ENCODE data around the gene METTL26. TPM values are rescaled to one million over a fixed set of nuclear protein-coding genes. Genes with fewer than 3 reads are reported as not detected.

METTL26 gene
- total RNA-seq, 1 donor from 2014 or later, result 46.0 TPM

DNA sequence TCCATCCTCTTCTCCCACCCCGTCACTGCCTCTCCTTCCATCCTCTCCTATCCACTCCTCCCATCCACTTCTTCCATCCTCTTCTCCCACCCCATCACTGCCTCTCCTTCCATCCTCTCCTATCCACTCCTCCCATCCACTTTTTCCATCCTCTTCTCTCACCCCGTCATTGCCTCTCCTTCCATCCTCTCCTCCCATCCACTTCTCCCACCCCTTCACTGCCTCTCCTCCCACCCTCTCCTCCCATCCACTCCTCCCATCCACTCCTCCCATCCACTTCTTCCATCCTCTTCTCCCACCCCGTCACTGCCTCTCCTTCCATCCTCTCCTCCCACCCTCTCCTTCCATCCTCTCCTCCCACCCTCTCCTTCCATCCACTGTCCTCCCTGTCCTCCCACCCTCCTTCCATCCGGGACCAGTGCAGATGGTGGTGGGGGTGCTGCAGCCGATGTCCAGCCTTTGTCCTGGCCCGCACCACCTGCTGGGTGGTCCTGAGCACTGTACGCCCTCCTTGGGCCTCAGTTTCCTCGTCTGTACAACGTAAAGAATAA is 4.2 kb downstream of the METTL26 start:
- Mint-ChIP-seq H3K4me1 (peaks cover 21% of the 10 kb centered on the region), H3K9me3 (peaks cover 3% of the 10 kb centered on the region), H3K27me3 (ENCODE audit: insufficient read depth, low read depth) (peaks cover 9% of the 10 kb centered on the region), H3K36me3 (peaks cover 3% of the 10 kb centered on the region), H3K4me3 (peak overlapping the region; percentile 67), H3K27ac (no peak overlapping the region)
- Histone ChIP-seq H3K4me2 (peak overlapping the region; percentile 93), H3K9ac (no peak overlapping the region), H3K27me3 (no peaks in the 10 kb centered on the region), H3K4me3 (no peak overlapping the region), H3K27ac (no peak overlapping the region), H3K36me3 (no peaks in the 10 kb centered on the region), H3K4me1 (peaks cover 26% of the 10 kb centered on the region), H4K20me1 (ENCODE audit: low read depth) (peaks cover 43% of the 10 kb centered on the region), H3K79me2 (ENCODE audit: low read depth) (peaks cover 12% of the 10 kb centered on the region), H3F3A (ENCODE audit: low read depth) (peaks cover 27% of the 10 kb centered on the region), H3K9me3 (ENCODE audit: low read depth) (no peaks in the 10 kb centered on the region), H2AFZ (replicated peaks) (no peak overlapping the region)
- TF ChIP-seq EZH2phosphoT487 (IDR thresholded peaks at IDR 0.05) (no peak), EZH2 (IDR thresholded peaks at IDR 0.05) (no peak)
- TF ChIP-seq, protein P1, sequence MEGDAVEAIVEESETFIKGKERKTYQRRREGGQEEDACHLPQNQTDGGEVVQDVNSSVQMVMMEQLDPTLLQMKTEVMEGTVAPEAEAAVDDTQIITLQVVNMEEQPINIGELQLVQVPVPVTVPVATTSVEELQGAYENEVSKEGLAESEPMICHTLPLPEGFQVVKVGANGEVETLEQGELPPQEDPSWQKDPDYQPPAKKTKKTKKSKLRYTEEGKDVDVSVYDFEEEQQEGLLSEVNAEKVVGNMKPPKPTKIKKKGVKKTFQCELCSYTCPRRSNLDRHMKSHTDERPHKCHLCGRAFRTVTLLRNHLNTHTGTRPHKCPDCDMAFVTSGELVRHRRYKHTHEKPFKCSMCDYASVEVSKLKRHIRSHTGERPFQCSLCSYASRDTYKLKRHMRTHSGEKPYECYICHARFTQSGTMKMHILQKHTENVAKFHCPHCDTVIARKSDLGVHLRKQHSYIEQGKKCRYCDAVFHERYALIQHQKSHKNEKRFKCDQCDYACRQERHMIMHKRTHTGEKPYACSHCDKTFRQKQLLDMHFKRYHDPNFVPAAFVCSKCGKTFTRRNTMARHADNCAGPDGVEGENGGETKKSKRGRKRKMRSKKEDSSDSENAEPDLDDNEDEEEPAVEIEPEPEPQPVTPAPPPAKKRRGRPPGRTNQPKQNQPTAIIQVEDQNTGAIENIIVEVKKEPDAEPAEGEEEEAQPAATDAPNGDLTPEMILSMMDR (IDR thresholded peaks at IDR 0.05), result no peak
- no peak for DNase-seq (ENCODE audit: low spot score)

DNA sequence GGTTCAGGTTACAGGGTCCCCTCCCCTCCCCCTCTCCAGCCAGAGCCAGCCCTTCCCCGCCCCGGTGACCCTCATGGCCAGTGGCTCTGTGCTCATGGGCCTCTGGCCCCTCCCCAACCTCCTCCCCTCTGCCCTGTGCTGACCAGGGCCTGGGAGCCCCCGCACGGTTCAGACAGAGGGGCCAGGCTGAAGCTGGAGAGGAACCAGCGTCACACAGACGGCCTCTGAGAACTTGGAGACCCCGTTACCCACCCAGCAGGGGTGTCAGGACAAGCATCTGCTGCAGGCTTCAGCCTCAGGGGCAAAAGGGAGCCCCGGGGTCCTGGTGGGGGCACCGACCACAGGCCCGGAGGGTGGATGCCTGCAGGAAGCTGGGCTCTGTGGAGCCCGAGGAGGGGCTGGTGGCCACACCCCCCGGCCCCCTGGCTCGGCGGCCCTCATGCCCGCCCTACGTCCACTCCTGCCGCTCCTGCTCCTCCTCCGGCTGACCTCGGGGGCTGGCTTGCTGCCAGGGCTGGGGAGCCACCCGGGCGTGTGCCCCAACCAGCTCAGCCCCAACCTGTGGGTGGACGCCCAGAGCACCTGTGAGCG is 5.2 kb downstream of the METTL26 start, which contains the start of gene WFIKKN1:
Gene WFIKKN1, plus strand, starts transcription at position 171 of the 591 bp plus-strand sequence. Its CDS starts 269 bp downstream, at position 440.
- H3K27me3 Mint-ChIP-seq (ENCODE audit: insufficient read depth, low read depth), result peaks cover 5% of the 10 kb centered on the region
- H3K4me1 Mint-ChIP-seq, result peaks cover 22% of the 10 kb centered on the region
- peak within 1 kb of the TSS; percentile 93 for H3K4me2 ChIP-seq
- peak within 1 kb of the TSS; percentile 97 for H3K27ac Mint-ChIP-seq
- H3K36me3 Mint-ChIP-seq, result peaks cover under 1% of the 10 kb centered on the region
- peaks cover 26% of the 10 kb centered on the region for H3K4me1 ChIP-seq
- peak within 1 kb of the TSS; percentile 81 for H3K4me3 Mint-ChIP-seq
- H3F3A ChIP-seq (ENCODE audit: low read depth), result peaks cover 24% of the 10 kb centered on the region
- H3K27ac ChIP-seq, result peak within 1 kb of the TSS; percentile 89
- no peaks in the 10 kb centered on the region for H3K36me3 ChIP-seq
- peaks cover 43% of the 10 kb centered on the region for H4K20me1 ChIP-seq (ENCODE audit: low read depth)
- H3K4me3 ChIP-seq, result peak within 1 kb of the TSS; percentile 64
- no peaks in the 10 kb centered on the region for H3K9me3 Mint-ChIP-seq
- H3K9ac ChIP-seq, result peak within 1 kb of the TSS; percentile 53
- no peaks in the 10 kb centered on the region for H3K27me3 ChIP-seq
- H2AFZ ChIP-seq (replicated peaks), result no peak within 1 kb of the TSS
- DNase-seq (ENCODE audit: low spot score), result peak; percentile 98
- H3K9me3 ChIP-seq (ENCODE audit: low read depth), result no peaks in the 10 kb centered on the region
- TF ChIP-seq EZH2phosphoT487 (IDR thresholded peaks at IDR 0.05), result no peak
- TF ChIP-seq, protein P1 (IDR thresholded peaks at IDR 0.05), result no peak
- no peak for TF ChIP-seq EZH2 (IDR thresholded peaks at IDR 0.05)
- peaks cover 12% of the 10 kb centered on the region for H3K79me2 ChIP-seq (ENCODE audit: low read depth)

DNA sequence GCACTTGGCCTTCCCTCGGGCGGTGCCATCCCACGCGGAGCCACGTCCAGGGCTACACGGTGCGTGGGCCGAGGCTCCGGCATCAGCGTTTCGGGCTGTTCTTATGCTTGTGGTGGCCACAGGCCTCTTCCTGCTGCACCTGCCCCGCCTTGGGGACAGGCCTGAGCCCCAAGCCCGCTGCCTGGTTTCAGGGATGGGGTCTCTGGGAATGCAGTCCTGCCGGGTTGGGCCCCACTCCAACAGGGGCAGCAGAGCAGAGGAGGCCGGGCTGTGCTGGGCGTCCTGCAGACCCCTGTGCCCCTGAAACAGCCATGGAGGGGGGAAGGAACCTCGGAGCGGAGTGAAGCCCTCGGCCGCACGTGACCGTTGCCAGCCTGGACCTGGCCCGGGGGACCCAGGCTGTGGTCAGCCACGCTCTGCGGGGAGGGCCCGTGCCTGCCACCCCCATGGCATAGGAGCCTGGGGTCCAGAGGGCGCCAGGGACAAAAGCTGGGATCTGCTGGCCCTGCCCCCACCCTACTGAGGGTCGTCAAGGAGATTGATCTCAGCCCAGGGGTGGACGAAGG is 5.8 kb downstream of the METTL26 start:
- Histone ChIP-seq H3K4me1 (peaks cover 26% of the 10 kb centered on the region), H3K9me3 (ENCODE audit: low read depth) (no peaks in the 10 kb centered on the region), H3K79me2 (ENCODE audit: low read depth) (peaks cover 6% of the 10 kb centered on the region), H3K27me3 (no peaks in the 10 kb centered on the region), H3K36me3 (no peaks in the 10 kb centered on the region), H3K27ac (peak overlapping the region; percentile 89), H3K4me3 (peak overlapping the region; percentile 64), H3K4me2 (peak overlapping the region; percentile 93), H3K9ac (no peak overlapping the region), H4K20me1 (ENCODE audit: low read depth) (peaks cover 40% of the 10 kb centered on the region), H2AFZ (replicated peaks) (no peak overlapping the region), H3F3A (ENCODE audit: low read depth) (peaks cover 24% of the 10 kb centered on the region)
- Mint-ChIP-seq H3K36me3 (peaks cover 2% of the 10 kb centered on the region), H3K9me3 (no peaks in the 10 kb centered on the region), H3K4me1 (peaks cover 22% of the 10 kb centered on the region), H3K27me3 (ENCODE audit: insufficient read depth, low read depth) (peaks cover 5% of the 10 kb centered on the region), H3K4me3 (peak overlapping the region; percentile 81), H3K27ac (peak overlapping the region; percentile 97)
- peak; percentile 72 for DNase-seq (ENCODE audit: low spot score)
- TF ChIP-seq EZH2 (IDR thresholded peaks at IDR 0.05), result no peak
- TF ChIP-seq EZH2phosphoT487 (IDR thresholded peaks at IDR 0.05), result no peak
- TF ChIP-seq, protein P1 (IDR thresholded peaks at IDR 0.05), result no peak
